ENCODE measurements around the gene PKHD1.
"Not testable (repeated sequence)": the region's sequence is repeated elsewhere in the genome, so short reads cannot be mapped to it uniquely, and the experiment has no call there.

PKHD1 gene

DNA sequence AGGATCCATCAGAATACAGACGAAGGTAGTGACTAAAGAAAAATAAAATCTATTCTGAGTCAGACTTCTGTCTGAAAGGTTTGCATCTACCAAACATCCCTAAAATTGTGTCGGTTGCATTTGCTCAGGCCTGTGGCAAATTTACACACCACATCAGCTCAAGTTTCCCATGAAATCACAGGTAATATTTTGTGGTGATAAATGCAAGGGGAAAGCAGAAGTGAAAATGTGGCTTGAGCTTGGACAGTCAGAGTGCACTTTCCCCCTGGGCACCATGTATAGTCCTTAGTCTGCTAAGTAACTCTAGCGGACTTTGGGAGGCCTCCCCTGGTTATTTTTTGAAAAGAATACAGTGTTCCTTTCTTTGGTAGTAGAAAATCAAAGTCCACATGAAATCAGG, 159.1 kb downstream of the PKHD1 start:
- H3K4me3 ChIP-seq (ENCODE audit: low read depth, low read length) = no peak overlapping the region
- H3K9ac ChIP-seq (ENCODE audit: low read depth, low read length) = no peak overlapping the region
- H3K4me1 ChIP-seq (ENCODE audit: control insufficient read depth, insufficient read depth, low read length) = peaks cover 9% of the 10 kb centered on the region
- no peaks in the 10 kb centered on the region for H3K27me3 ChIP-seq (ENCODE audit: control insufficient read depth, insufficient read depth, low read length)
- H3K9me3 ChIP-seq (ENCODE audit: control insufficient read depth, insufficient read depth, low read length) = peaks cover 8% of the 10 kb centered on the region; the same call in 1 of the 2 replicates
- H3K36me3 ChIP-seq (ENCODE audit: control insufficient read depth, insufficient read depth, low read length) = no peaks in the 10 kb centered on the region
- no peak overlapping the region for H3K27ac ChIP-seq (ENCODE audit: low read depth, low read length)

DNA sequence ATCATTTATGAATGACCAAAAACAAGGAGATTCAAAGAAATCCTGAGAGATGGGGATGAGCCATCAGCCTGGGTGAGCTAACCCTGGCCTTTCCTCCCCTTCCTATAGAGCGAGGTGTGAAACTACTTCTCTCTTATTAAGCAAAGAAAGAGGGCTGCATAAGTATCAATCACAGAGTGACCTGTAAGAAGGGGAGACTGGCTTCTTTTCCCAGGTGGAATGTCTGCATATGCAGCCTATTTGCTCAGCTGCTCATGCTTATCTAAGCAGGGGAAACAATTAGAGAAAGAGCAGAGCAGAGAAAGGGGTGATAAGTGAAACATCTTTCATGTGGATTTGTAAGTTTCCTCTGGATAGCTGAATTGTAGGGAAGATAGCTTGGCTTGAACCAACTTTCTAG, 160.0 kb downstream of the PKHD1 start:
- Histone ChIP-seq H3K27ac (ENCODE audit: low read depth, low read length) (no peak overlapping the region), H3K27me3 (ENCODE audit: control insufficient read depth, insufficient read depth, low read length) (no peaks in the 10 kb centered on the region), H3K9ac (ENCODE audit: low read depth, low read length) (no peak overlapping the region), H3K4me3 (ENCODE audit: low read depth, low read length) (no peak overlapping the region), H3K4me1 (ENCODE audit: control insufficient read depth, insufficient read depth, low read length) (peaks cover 9% of the 10 kb centered on the region), H3K9me3 (ENCODE audit: control insufficient read depth, insufficient read depth, low read length) (peaks cover 16% of the 10 kb centered on the region), H3K36me3 (ENCODE audit: control insufficient read depth, insufficient read depth, low read length) (no peaks in the 10 kb centered on the region)

- Histone ChIP-seq H3K27me3 (ENCODE audit: control insufficient read depth, insufficient read depth, low read length) (no peaks in the 10 kb centered on the region), H3K4me3 (ENCODE audit: low read depth, low read length) (no peak overlapping the region), H3K9ac (ENCODE audit: low read depth, low read length) (no peak overlapping the region), H3K4me1 (ENCODE audit: control insufficient read depth, insufficient read depth, low read length) (peaks cover 9% of the 10 kb centered on the region), H3K27ac (ENCODE audit: low read depth, low read length) (no peak overlapping the region), H3K9me3 (ENCODE audit: control insufficient read depth, insufficient read depth, low read length) (peaks cover 20% of the 10 kb centered on the region), H3K36me3 (ENCODE audit: control insufficient read depth, insufficient read depth, low read length) (no peaks in the 10 kb centered on the region)
Measured at GRCh38 chr6:51926125-51926524, 161.3 kb downstream of the PKHD1 start.

GRCh38 chr6:51922479-51922878, 164.9 kb downstream of the PKHD1 start:
- H3K27me3 ChIP-seq (ENCODE audit: control insufficient read depth, insufficient read depth, low read length); H3K36me3 ChIP-seq (ENCODE audit: control insufficient read depth, insufficient read depth, low read length); H3K9ac ChIP-seq (ENCODE audit: low read depth, low read length); H3K4me1 ChIP-seq (ENCODE audit: control insufficient read depth, insufficient read depth, low read length); H3K27ac ChIP-seq (ENCODE audit: low read depth, low read length); H3K4me3 ChIP-seq (ENCODE audit: low read depth, low read length): not testable (repeated sequence)
- peaks cover 20% of the 10 kb centered on the region for H3K9me3 ChIP-seq (ENCODE audit: control insufficient read depth, insufficient read depth, low read length)

DNA sequence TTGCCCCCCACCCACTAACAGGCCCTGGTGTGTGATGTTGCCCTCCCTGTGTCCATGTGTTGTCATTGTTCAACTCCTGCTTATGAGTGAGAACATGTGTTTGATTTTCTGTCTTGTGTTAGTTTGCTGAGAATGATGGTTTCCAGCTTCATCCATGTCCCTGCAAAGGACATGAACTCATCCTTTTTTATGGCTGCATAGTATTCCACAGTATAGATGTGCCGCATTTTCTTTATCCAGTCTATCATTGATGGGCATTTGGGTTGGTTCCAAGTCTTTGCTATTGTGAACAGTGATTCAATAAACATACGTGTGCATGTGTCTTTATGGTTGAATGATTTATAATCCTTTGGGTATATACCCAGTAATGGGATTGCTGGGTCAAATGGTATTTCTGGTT, 169.1 kb downstream of the PKHD1 start:
- H3K4me1 ChIP-seq (ENCODE audit: control insufficient read depth, insufficient read depth, low read length); H3K4me3 ChIP-seq (ENCODE audit: low read depth, low read length); H3K36me3 ChIP-seq (ENCODE audit: control insufficient read depth, insufficient read depth, low read length); H3K9ac ChIP-seq (ENCODE audit: low read depth, low read length); H3K27me3 ChIP-seq (ENCODE audit: control insufficient read depth, insufficient read depth, low read length); H3K27ac ChIP-seq (ENCODE audit: low read depth, low read length): not testable (repeated sequence)
- peaks cover 12% of the 10 kb centered on the region for H3K9me3 ChIP-seq (ENCODE audit: control insufficient read depth, insufficient read depth, low read length)

DNA sequence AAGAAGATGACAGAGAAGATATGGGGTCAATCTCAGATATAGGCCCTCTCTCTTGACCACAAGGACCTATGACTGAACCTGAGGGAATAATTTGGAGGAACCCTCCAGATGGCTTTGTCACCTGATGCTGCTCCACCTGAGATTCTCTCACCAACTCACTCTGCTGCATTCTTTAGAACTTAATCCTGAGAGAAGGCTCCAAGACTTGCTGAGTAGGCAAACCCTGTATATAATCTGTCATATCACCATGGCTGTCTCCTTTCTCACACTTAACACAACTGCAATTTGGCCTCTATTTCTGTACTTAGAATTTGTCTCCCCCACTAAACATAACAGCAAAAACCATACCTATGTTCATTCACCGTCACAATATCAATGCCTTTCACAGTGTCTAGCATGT, 172.3 kb downstream of the PKHD1 start:
- Histone ChIP-seq H3K36me3 (ENCODE audit: control insufficient read depth, insufficient read depth, low read length) (no peaks in the 10 kb centered on the region), H3K4me1 (ENCODE audit: control insufficient read depth, insufficient read depth, low read length) (no peaks in the 10 kb centered on the region), H3K27me3 (ENCODE audit: control insufficient read depth, insufficient read depth, low read length) (no peaks in the 10 kb centered on the region), H3K9me3 (ENCODE audit: control insufficient read depth, insufficient read depth, low read length) (no peaks in the 10 kb centered on the region), H3K9ac (ENCODE audit: low read depth, low read length) (no peak overlapping the region), H3K27ac (ENCODE audit: low read depth, low read length) (no peak overlapping the region), H3K4me3 (ENCODE audit: low read depth, low read length) (no peak overlapping the region)

DNA sequence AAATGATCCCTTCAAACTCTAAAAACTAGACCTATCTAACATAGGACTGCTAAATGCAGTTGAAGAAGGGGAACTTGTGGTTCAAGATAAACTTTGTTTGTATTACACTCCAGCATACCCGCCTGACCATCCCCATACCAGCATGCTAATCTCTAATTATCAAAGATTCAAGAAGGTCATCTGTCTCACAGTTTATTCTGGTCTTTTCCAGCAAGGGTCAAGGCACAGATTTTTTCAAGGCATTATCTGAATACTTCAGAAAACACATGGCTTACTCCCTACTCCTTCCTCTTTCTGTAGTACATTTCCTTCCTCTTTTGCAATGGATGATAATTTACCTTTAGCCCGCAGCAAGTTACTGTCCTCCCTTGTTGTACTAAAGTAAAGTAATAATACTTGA, 174.1 kb downstream of the PKHD1 start:
- no peaks in the 10 kb centered on the region for H3K36me3 ChIP-seq (ENCODE audit: control insufficient read depth, insufficient read depth, low read length)
- no peak overlapping the region for H3K4me3 ChIP-seq (ENCODE audit: low read depth, low read length)
- no peaks in the 10 kb centered on the region for H3K9me3 ChIP-seq (ENCODE audit: control insufficient read depth, insufficient read depth, low read length)
- no peaks in the 10 kb centered on the region for H3K27me3 ChIP-seq (ENCODE audit: control insufficient read depth, insufficient read depth, low read length)
- no peak overlapping the region for H3K27ac ChIP-seq (ENCODE audit: low read depth, low read length)
- peaks cover 6% of the 10 kb centered on the region for H3K4me1 ChIP-seq (ENCODE audit: control insufficient read depth, insufficient read depth, low read length)
- H3K9ac ChIP-seq (ENCODE audit: low read depth, low read length) = no peak overlapping the region

DNA sequence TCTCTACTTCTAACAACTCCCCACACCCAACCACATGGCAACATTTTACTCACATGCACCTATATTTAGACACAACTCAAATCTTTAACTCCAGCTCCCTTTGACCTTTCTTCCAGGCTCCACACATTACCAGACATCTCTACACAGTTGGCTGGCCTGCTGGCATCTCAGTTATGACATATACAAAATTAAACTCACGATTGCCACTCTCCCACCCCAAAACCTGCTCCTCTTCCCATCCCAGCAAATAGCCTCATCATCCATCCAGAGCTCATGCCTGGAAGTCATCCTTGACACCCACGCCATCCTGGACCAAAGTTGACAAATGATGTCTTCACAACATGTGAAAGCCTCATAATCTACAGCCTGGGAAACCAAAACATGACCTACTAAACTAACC, 176.6 kb downstream of the PKHD1 start:
- no peaks in the 10 kb centered on the region for H3K27me3 ChIP-seq (ENCODE audit: control insufficient read depth, insufficient read depth, low read length)

DNA sequence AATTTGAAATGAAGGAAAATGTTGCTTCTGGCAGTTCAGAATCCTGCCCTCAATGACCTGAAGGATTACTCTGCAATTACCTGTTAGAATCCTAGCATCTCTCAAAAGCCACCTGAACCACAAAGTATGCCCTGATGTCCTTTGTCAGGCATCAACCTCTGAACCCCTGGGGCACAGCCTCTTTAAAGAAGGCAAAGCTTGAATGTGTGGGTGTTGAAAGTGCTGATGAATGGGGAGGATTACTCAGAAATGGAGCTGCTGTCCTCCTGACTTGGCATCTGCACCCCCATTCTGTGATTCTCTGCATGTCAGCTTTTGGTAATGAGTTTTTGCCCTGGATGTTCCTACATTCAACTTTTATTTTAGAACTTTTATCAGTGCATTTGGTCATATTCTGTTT, 179.2 kb downstream of the PKHD1 start:
- no peak overlapping the region for H3K4me3 ChIP-seq (ENCODE audit: low read depth, low read length)
- peaks cover 9% of the 10 kb centered on the region for H3K4me1 ChIP-seq (ENCODE audit: control insufficient read depth, insufficient read depth, low read length)
- H3K9ac ChIP-seq (ENCODE audit: low read depth, low read length) = no peak overlapping the region
- no peaks in the 10 kb centered on the region for H3K9me3 ChIP-seq (ENCODE audit: control insufficient read depth, insufficient read depth, low read length)
- H3K27me3 ChIP-seq (ENCODE audit: control insufficient read depth, insufficient read depth, low read length) = no peaks in the 10 kb centered on the region
- no peaks in the 10 kb centered on the region for H3K36me3 ChIP-seq (ENCODE audit: control insufficient read depth, insufficient read depth, low read length)
- no peak overlapping the region for H3K27ac ChIP-seq (ENCODE audit: low read depth, low read length)

More for the DNA sequence above, 176.6 kb downstream of the PKHD1 start:
- Histone ChIP-seq H3K4me1 (ENCODE audit: control insufficient read depth, insufficient read depth, low read length) (peaks cover 9% of the 10 kb centered on the region), H3K4me3 (ENCODE audit: low read depth, low read length) (no peak overlapping the region), H3K9me3 (ENCODE audit: control insufficient read depth, insufficient read depth, low read length) (no peaks in the 10 kb centered on the region), H3K9ac (ENCODE audit: low read depth, low read length) (no peak overlapping the region), H3K36me3 (ENCODE audit: control insufficient read depth, insufficient read depth, low read length) (no peaks in the 10 kb centered on the region), H3K27ac (ENCODE audit: low read depth, low read length) (no peak overlapping the region)

- Histone ChIP-seq H3K4me1 (ENCODE audit: control insufficient read depth, insufficient read depth, low read length) (no peaks in the 10 kb centered on the region), H3K9ac (ENCODE audit: low read depth, low read length) (no peak overlapping the region), H3K27me3 (ENCODE audit: control insufficient read depth, insufficient read depth, low read length) (no peaks in the 10 kb centered on the region), H3K36me3 (ENCODE audit: control insufficient read depth, insufficient read depth, low read length) (no peaks in the 10 kb centered on the region), H3K27ac (ENCODE audit: low read depth, low read length) (no peak overlapping the region), H3K9me3 (ENCODE audit: control insufficient read depth, insufficient read depth, low read length) (no peaks in the 10 kb centered on the region), H3K4me3 (ENCODE audit: low read depth, low read length) (no peak overlapping the region)
Measured at GRCh38 chr6:51901766-51902764, 185.3 kb downstream of the PKHD1 start.

GRCh38 chr6:51893366-51893765, 194.0 kb downstream of the PKHD1 start:
- no peaks in the 10 kb centered on the region for H3K9me3 ChIP-seq (ENCODE audit: control insufficient read depth, insufficient read depth, low read length)
- no peaks in the 10 kb centered on the region for H3K36me3 ChIP-seq (ENCODE audit: control insufficient read depth, insufficient read depth, low read length)
- H3K27me3 ChIP-seq (ENCODE audit: control insufficient read depth, insufficient read depth, low read length) = no peaks in the 10 kb centered on the region
- H3K27ac ChIP-seq (ENCODE audit: low read depth, low read length) = no peak overlapping the region
- H3K9ac ChIP-seq (ENCODE audit: low read depth, low read length) = no peak overlapping the region
- no peak overlapping the region for H3K4me3 ChIP-seq (ENCODE audit: low read depth, low read length)
- H3K4me1 ChIP-seq (ENCODE audit: control insufficient read depth, insufficient read depth, low read length) = no peaks in the 10 kb centered on the region

Measured in HUES48 (cell line).